ENCODE results near the gene TMPRSS4. TPM values are rescaled to one million over a fixed set of nuclear protein-coding genes. Genes with fewer than 3 reads are reported as not detected.

The TMPRSS4 gene
- total and polyA plus RNA-seq, 2 of the 13 experiments (the other 11 are each of a cell fraction or from before 2014, with no cell fraction given), result 0.32 TPM; not detected in 1

DNA sequence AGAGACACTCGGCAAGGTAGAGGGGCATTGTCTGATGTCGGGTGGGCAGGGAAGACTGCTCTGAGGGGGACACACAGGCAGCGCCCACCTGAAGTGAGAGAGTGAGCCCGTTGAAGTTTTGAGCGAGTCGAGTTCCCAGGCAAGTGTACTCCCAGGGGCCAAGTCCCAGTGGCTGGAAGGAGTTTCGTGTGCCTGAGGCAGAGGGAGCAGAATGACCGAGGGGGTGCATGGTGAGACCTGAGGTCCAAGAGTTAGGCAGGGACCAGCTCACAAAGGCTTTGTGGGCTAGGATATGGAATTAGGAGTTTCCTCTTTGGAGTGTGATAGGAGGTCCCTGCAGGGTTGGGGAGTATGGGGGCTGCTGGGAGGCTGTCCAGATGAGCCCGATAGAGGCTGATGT is 93.4 kb downstream of the TMPRSS4 start:
- Histone ChIP-seq H3K27ac (ENCODE audit: extremely low read length, insufficient read depth, low read length) (no peak overlapping the region), H3K9ac (ENCODE audit: insufficient read depth, low read depth, low read length) (no peak overlapping the region), H3K79me2 (ENCODE audit: insufficient read depth, low read length) (no peaks in the 10 kb centered on the region), H3K4me1 (ENCODE audit: insufficient read depth, low read length) (peaks cover 21% of the 10 kb centered on the region), H3K4me2 (ENCODE audit: low read depth, low read length) (no peak overlapping the region), H3K9me3 (ENCODE audit: low read length) (no peaks in the 10 kb centered on the region), H2AFZ (ENCODE audit: low read length) (no peak overlapping the region), H3K36me3 (replicated peaks in 1 of 2; ENCODE audit: control insufficient read depth in 1 of 2, insufficient read depth in 2 of 2, low read length in 2 of 2) (no peaks in the 10 kb centered on the region), H3K27me3 (ENCODE audit: control insufficient read depth in 1 of 2, insufficient read depth in 2 of 2, low read length in 2 of 2) (peaks cover 7 to 68% of the 10 kb centered on the region in 2 experiments), H3K4me3 (replicated peaks in 1 of 3; ENCODE audit: insufficient read depth in 1 of 3, low read depth in 2 of 3, low read length in 3 of 3) (no peak overlapping the region), H4K20me1 (ENCODE audit: insufficient read depth, low read length) (no peaks in the 10 kb centered on the region)
- DNase-seq (ENCODE audit: low spot score) (no peak), FAIRE-seq (no peak), ATAC-seq (no peak)
- in situ Hi-C loops (cut with HindIII; ENCODE audit: extremely low pct_ligation_motif_present, low pct_unique_long_range_greater_than_20kb), result no loop called here
- intact Hi-C loops (cut with micrococcal nuclease; ENCODE audit: unreplicated experiment), result no loop called here
- no TSS peak for BruUV-seq (replicated peaks)
- TF ChIP-seq ZNF460 (CRISPR knock-in tag; IDR thresholded peaks at IDR 0.05; ENCODE audit: borderline replicate concordance) (no peak), KAT2B (IDR thresholded peaks at IDR 0.05; ENCODE audit: borderline replicate concordance, low read depth, low read length) (no peak), ZFAT (CRISPR knock-in tag; conservative IDR thresholded peaks at IDR 0.05) (no peak), ZBTB21 (CRISPR knock-in tag; IDR thresholded peaks at IDR 0.05) (no peak), ZFP62 (CRISPR knock-in tag; IDR thresholded peaks at IDR 0.05) (no peak), ZBTB38 (CRISPR knock-in tag; IDR thresholded peaks at IDR 0.05) (no peak), CENPBD1 (CRISPR knock-in tag; IDR thresholded peaks at IDR 0.05; ENCODE audit: borderline replicate concordance, low read depth) (no peak), DMAP1 (CRISPR knock-in tag; IDR thresholded peaks at IDR 0.05) (no peak)
- TF ChIP-seq, protein P1, sequence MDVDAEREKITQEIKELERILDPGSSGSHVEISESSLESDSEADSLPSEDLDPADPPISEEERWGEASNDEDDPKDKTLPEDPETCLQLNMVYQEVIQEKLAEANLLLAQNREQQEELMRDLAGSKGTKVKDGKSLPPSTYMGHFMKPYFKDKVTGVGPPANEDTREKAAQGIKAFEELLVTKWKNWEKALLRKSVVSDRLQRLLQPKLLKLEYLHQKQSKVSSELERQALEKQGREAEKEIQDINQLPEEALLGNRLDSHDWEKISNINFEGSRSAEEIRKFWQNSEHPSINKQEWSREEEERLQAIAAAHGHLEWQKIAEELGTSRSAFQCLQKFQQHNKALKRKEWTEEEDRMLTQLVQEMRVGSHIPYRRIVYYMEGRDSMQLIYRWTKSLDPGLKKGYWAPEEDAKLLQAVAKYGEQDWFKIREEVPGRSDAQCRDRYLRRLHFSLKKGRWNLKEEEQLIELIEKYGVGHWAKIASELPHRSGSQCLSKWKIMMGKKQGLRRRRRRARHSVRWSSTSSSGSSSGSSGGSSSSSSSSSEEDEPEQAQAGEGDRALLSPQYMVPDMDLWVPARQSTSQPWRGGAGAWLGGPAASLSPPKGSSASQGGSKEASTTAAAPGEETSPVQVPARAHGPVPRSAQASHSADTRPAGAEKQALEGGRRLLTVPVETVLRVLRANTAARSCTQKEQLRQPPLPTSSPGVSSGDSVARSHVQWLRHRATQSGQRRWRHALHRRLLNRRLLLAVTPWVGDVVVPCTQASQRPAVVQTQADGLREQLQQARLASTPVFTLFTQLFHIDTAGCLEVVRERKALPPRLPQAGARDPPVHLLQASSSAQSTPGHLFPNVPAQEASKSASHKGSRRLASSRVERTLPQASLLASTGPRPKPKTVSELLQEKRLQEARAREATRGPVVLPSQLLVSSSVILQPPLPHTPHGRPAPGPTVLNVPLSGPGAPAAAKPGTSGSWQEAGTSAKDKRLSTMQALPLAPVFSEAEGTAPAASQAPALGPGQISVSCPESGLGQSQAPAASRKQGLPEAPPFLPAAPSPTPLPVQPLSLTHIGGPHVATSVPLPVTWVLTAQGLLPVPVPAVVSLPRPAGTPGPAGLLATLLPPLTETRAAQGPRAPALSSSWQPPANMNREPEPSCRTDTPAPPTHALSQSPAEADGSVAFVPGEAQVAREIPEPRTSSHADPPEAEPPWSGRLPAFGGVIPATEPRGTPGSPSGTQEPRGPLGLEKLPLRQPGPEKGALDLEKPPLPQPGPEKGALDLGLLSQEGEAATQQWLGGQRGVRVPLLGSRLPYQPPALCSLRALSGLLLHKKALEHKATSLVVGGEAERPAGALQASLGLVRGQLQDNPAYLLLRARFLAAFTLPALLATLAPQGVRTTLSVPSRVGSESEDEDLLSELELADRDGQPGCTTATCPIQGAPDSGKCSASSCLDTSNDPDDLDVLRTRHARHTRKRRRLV (CRISPR knock-in tag; IDR thresholded peaks at IDR 0.05), result no peak
- CTCF ChIA-PET (ENCODE audit: low intra/inter-chr PET ratio, low total read pairs), result interaction anchor here (2.5 kb wide), 1 partner anchor 25 kb away, joined by 14 read pairs; no protein-coding TSS in a partner anchor
- POLR2A ChIA-PET, result no interaction called here
- WGBS (ENCODE audit: low lambda C conversion rate), result 16% methylated on average over 6 of the region's 9 CpGs

All from HepG2 (cell line).